Thymus (tissue), 11 donors: ENCODE results near the gene LEF1. TPM values are rescaled to one million over a fixed set of nuclear protein-coding genes. Genes with fewer than 3 reads are reported as not detected.
A peak's percentile ranks its signal among the peaks of the same experiment; 100 is the strongest.

Experiments
- DNase-seq, 9 donors: peaks; one replicate each; pipeline ENCODE4 v3.0.0-alpha.2; 2013; ENCODE audit warnings: low spot score in 9 of 9, low read depth in 6 of 9, missing footprints in 1 of 9
- H3K27ac ChIP-seq, 2 donors: one replicate each; pipeline ENCODE4 v1.5.1; 2013; ENCODE audit warnings: control low read depth in 1 of 2, low read depth in 1 of 2, low read length in 1 of 2, mild to moderate bottlenecking in 1 of 2, moderate library complexity in 1 of 2
- H3K27me3 ChIP-seq, 2 donors: one replicate each; pipeline ENCODE4 v1.5.1; 2013; ENCODE audit warnings: low read length in 1 of 2; ENCODE audit not compliant: control insufficient read depth in 2 of 2, insufficient read depth in 1 of 2
- H3K36me3 ChIP-seq, 2 donors: one replicate each; pipeline ENCODE4 v1.5.1; 2013; ENCODE audit warnings: low read length in 1 of 2, mild to moderate bottlenecking in 1 of 2, moderate library complexity in 1 of 2; ENCODE audit not compliant: control insufficient read depth in 2 of 2, insufficient read depth in 2 of 2
- H3K4me1 ChIP-seq, 2 donors: one replicate each; pipeline ENCODE4 v1.5.1; 2013; ENCODE audit warnings: low read length in 2 of 2; ENCODE audit not compliant: control insufficient read depth in 2 of 2, insufficient read depth in 2 of 2
- H3K4me3 ChIP-seq, 2 donors: one replicate each; pipeline ENCODE4 v1.5.1; 2013; ENCODE audit warnings: low read length in 2 of 2, control low read depth in 1 of 2, mild to moderate bottlenecking in 1 of 2
- H3K9me3 ChIP-seq, 2 donors: one replicate each; pipeline ENCODE4 v1.5.1; 2013; ENCODE audit warnings: low read length in 1 of 2, mild to moderate bottlenecking in 1 of 2; ENCODE audit not compliant: control insufficient read depth in 2 of 2, insufficient read depth in 1 of 2
- WGBS: extraction: QIAGEN DNeasy Blood & Tissue Kit; methylation state at CpG from one replicate; pipeline ENCODE4 v1.1.7; 2013; 5-methylcytosine and 5-hydroxymethylcytosine counted together
- polyA plus RNA-seq: library from polyadenylated mRNA; stranded (reverse); fragments of 200-250 nt; gene quantifications from one replicate; pipeline ENCODE4 v1.2.3, GENCODE V29; 2013
- total RNA-seq: library from RNA; stranded (reverse); fragments of 120-200 nt; gene quantifications from one replicate; pipeline ENCODE4 v1.2.4, GENCODE V29; 2013
- donor health status: healthy.

Gene LEF1
- total and polyA plus RNA-seq, 2 donors, result 536 to 655 TPM

DNA sequence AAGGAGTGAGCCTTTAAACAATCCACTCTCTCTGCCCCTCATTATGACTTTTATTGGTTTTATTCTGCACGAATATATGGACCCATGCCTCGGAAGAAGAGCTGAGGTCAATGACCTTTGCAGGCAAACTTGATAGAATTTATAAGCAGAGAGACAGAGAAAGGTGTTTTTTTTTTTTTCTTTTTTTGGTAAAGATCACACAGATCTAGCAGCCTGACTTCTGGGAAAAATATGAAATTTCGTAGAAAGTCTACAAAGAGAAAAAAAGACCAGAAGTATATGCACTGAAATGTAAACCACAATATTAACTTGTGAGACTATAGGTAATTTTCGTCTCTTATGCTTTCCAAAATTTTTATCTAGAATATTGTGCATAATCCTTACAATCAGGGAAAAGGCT lies 61.6 kb downstream of the LEF1 start:
- peaks cover 32 to 67% of the 10 kb centered on the region in 2 donors for H3K4me1 ChIP-seq
- H3K27me3 ChIP-seq, result no peaks in the 10 kb centered on the region
- peaks cover 40 to 94% of the 10 kb centered on the region in 2 donors for H3K36me3 ChIP-seq
- no peaks in the 10 kb centered on the region for H3K9me3 ChIP-seq
- DNase-seq, result no peak
- 50% methylated on average over 4 of the region's 4 CpGs for WGBS
- peak overlapping the region; percentile 52 to 78 for H3K27ac ChIP-seq
- H3K4me3 ChIP-seq, result no peak overlapping the region

DNA sequence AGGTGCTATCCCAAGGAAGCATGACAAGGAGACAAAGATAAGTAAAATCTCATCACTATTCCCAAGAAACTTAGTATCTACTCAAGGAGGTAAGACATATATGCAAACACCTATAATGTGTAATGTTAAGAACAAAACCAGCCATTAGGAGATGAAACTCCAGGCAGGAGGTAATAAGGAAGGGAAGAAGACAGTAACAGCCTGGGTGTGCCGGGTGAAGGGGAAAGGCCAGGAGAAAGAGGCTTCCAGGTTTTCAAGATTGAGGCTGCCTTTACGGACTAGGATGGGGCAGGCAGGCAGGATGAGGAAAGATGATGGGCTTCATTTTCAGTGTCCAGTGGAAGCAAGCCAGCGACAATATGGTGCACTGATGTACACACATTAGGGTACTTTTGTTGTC lies 62.5 kb downstream of the LEF1 start:
- Histone ChIP-seq H3K36me3 (peaks cover 32 to 94% of the 10 kb centered on the region in 2 donors), H3K27ac (peak overlapping the region in 1 of 2 donors; percentile 33), H3K27me3 (no peaks in the 10 kb centered on the region), H3K4me3 (no peak overlapping the region), H3K4me1 (peaks cover 23 to 62% of the 10 kb centered on the region in 2 donors), H3K9me3 (no peaks in the 10 kb centered on the region)
- WGBS, result 98% methylated on average over 3 of the region's 3 CpGs
- DNase-seq, result no peak

- no peaks in the 10 kb centered on the region for H3K9me3 ChIP-seq
- H3K4me3 ChIP-seq, result no peak overlapping the region
- H3K4me1 ChIP-seq, result peaks cover 8 to 48% of the 10 kb centered on the region in 2 donors
- peaks cover 29 to 88% of the 10 kb centered on the region in 2 donors for H3K36me3 ChIP-seq
- no peaks in the 10 kb centered on the region for H3K27me3 ChIP-seq
- 96% methylated on average over 5 of the region's 5 CpGs for WGBS
- no peak overlapping the region for H3K27ac ChIP-seq
- DNase-seq, result no peak
These were observed 65.5 kb downstream of the LEF1 start for GRCh38 chr4:108103099-108103862.

DNA sequence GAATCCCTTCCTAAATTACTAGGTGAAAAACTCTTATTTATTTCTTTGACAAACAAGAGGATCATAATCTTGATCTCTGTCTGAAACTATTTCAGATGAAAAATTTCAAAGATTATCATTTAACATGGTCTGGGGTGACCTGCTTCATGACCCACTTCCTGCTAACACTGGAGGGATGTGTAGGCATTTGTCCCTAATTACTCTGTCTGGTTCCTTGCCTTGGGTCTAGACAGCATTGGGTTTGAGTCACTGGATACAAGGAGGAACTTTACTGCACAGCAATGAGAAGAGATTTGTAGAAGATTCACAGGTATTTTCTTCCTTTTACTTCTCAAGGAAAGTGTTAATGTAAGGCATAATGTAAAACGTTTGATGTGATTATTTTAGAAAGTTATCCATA lies 67.9 kb downstream of the LEF1 start:
- Histone ChIP-seq H3K4me3 (no peak overlapping the region), H3K27ac (no peak overlapping the region), H3K36me3 (peaks cover 29 to 88% of the 10 kb centered on the region in 2 donors), H3K27me3 (no peaks in the 10 kb centered on the region), H3K4me1 (peaks cover 14 to 39% of the 10 kb centered on the region in 2 donors), H3K9me3 (no peaks in the 10 kb centered on the region)
- 75% methylated on average over 1 of the region's 1 CpG for WGBS
- no peak for DNase-seq

DNA sequence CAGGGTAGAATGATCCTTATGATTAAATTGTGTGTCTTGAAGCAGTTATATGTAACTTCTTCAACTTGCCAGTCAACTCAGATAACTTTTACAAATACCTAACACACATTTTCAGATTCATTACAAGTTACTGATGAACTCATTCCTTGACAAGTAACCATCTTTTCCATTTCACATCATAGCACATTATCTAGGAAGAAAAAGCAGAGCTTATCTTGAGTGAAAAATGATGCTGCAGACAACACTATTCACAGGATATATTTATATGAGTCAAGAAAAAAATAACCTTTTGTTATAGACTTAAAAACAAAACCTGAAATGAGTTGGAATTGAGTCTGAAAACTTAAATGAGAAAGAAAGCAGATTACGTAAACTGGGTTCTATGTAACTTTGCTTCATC lies 68.9 kb downstream of the LEF1 start:
- H3K27me3 ChIP-seq, result no peaks in the 10 kb centered on the region
- DNase-seq, result no peak
- 90% methylated on average over 1 of the region's 1 CpG for WGBS
- H3K4me3 ChIP-seq, result no peak overlapping the region
- H3K9me3 ChIP-seq, result no peaks in the 10 kb centered on the region
- H3K36me3 ChIP-seq, result peaks cover 36 to 89% of the 10 kb centered on the region in 2 donors
- H3K27ac ChIP-seq, result no peak overlapping the region
- peaks cover 22 to 42% of the 10 kb centered on the region in 2 donors for H3K4me1 ChIP-seq

DNA sequence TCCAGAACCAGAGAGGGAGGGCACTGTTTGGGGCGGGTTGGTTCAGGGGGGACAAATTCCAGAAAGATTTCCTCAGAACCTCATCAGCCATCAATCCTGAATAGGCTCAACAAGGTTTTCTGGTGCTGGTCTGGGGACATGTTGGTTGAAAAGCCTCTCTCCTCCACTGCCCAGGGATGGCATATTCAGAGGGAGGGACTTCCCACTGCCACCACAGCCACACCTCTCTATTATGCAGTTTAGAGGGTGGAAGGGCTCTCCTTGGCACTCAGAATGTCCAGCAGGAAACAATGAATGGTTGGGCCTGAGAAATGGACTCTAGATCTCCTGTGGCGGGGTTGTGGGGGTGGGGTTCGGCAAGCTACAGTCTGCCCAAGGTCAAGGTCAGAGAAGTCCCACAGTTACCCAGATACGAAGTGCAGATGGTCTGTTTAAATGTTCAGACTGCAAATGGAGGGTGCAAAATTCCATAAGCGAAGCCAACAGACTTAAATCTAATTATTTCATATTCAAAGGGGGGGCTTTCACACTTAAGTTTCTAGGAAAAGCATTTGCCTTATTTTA lies 70.7 kb downstream of the LEF1 start:
- Histone ChIP-seq H3K27me3 (no peaks in the 10 kb centered on the region), H3K27ac (no peak overlapping the region), H3K4me1 (peaks cover 25 to 53% of the 10 kb centered on the region in 2 donors), H3K4me3 (no peak overlapping the region), H3K36me3 (peaks cover 47 to 94% of the 10 kb centered on the region in 2 donors), H3K9me3 (no peaks in the 10 kb centered on the region)
- DNase-seq, result no peak
- WGBS, result 95% methylated on average over 5 of the region's 5 CpGs

GRCh38 chr4:108094923-108095482 lies 73.7 kb downstream of the LEF1 start:
- peak in 1 of 9 donors; percentile 61 for DNase-seq
- Histone ChIP-seq H3K4me3 (no peak overlapping the region), H3K4me1 (peaks cover 25 to 39% of the 10 kb centered on the region in 2 donors), H3K9me3 (no peaks in the 10 kb centered on the region), H3K27ac (peak overlapping the region in 1 of 2 donors; percentile 48), H3K27me3 (no peaks in the 10 kb centered on the region), H3K36me3 (peaks cover 37 to 89% of the 10 kb centered on the region in 2 donors)
- WGBS, result 51% methylated on average over 5 of the region's 5 CpGs

DNA sequence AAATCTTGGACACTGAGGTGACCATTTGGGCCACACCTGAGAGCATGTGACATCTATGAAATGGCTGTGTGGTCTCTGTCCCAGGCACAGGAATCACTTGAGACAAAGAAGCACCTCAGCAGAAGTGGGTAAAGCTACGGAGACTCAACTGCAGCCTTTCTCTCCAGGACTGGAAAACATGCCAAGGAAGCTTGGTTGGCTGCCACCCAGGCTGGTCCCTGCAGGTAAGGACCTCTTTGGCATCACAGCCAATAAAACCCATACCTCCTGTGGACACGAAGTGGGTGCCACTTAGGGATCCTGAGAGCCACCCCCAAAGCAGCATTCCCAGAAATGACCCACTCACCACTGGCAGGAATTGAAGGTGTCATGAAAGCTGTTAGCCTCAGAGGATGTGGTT lies 74.6 kb downstream of the LEF1 start:
- Histone ChIP-seq H3K4me1 (peaks cover 25 to 39% of the 10 kb centered on the region in 2 donors), H3K9me3 (no peaks in the 10 kb centered on the region), H3K27me3 (no peaks in the 10 kb centered on the region), H3K27ac (peak overlapping the region; percentile 15 to 52), H3K36me3 (peaks cover 38 to 93% of the 10 kb centered on the region in 2 donors), H3K4me3 (no peak overlapping the region)
- no peak for DNase-seq
- WGBS, result 94% methylated on average over 2 of the region's 2 CpGs

- Histone ChIP-seq H3K27me3 (no peaks in the 10 kb centered on the region), H3K27ac (no peak overlapping the region), H3K9me3 (no peaks in the 10 kb centered on the region), H3K4me3 (no peak overlapping the region), H3K4me1 (peaks cover 21 to 30% of the 10 kb centered on the region in 2 donors), H3K36me3 (peaks cover 46 to 93% of the 10 kb centered on the region in 2 donors)
- no peak for DNase-seq
- 99% methylated on average over 2 of the region's 2 CpGs for WGBS
These were observed 76.4 kb downstream of the LEF1 start for GRCh38 chr4:108092288-108092687.
